GM20000 (cell line): ENCODE data around the gene RCN1.
"Not testable (repeated sequence)": the region's sequence is repeated elsewhere in the genome, so short reads cannot be mapped to it uniquely, and the experiment has no call there.

ENCODE experiments used
- DNase-seq: peaks from one replicate; pipeline ENCODE4 v3.0.0; 2012; ENCODE audit warnings: low spot score
- CTCF ChIP-seq: IDR thresholded peaks from 2 replicates; pipeline ENCODE4 v1.5.1; 2012; ENCODE audit warnings: mild to moderate bottlenecking, control low read depth; ENCODE audit errors: extremely low read depth, missing control alignments

RCN1 gene

DNA sequence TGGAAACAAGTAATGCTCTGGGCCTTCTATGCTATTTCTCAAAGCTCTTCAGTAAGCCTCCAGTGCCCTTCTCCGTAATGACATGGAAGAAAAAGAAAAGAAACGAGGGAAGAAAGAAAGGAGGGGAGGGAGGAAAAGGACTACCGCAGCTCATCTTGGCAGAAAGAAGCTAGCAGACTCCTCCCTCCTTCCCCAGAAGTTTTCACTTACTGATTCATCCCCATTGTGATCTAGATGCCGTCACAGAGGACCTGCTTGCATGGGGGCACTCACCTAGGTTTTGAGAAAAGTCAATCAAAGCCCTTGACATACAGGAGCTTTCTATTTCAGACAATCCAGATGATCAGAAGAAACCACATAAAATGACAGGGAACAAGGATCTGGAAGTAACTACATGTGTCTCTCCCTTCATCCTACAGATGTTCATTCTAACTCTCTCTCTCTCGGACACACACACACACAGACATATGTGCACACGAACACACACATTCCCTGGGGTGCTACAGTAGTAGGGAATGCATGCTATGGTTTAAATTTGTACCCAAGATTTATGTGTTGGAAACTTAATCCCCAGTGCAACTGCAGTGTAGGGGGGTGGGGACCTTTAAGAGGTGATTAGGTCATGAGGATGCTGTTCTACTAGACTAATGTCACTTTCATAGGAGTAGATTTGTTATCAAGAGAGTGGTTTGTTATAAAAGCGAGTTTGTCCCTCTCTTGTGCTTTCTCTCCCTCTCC, 37.6 kb upstream of the RCN1 start:
- no peak for TF ChIP-seq CTCF
- no peak for DNase-seq

DNA sequence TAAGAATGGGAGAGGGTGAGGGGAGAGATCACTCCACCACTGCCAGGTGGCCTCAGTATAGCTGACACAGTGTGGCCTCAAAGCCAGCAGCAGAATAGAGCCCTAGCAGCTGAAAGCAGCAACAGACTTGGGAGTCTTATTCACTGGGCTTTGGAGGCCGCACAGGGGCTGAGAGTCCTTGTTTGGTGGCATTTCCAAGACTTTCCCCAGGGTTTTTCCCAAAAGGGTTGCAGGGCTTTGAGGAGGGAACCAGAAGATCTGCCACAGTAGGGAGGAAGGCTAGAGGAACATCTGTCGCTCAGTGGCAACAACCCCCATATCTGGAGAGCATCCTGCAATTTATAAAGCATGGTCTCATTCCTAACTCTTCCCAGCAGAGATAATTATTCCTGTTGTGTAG, 35.0 kb upstream of the RCN1 start:
- no peak for TF ChIP-seq CTCF

DNA sequence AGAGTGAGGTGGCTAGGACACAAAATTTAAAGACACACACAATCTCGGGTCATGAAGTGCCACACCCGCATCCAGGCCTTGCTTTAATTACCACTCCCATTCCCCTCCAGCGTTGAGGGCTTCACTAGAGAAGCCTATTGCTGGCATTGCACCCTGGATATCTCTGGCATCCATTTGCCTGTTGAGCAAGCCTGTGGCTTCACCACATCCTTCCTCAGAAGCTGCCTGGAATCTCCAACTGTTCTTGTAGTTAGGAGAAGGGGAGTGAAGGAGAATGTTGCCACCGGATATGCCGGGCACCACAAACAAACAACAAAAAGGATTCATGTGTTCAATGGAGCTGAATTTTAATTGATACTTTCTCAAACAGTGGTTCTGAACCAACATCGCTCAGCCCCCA, 34.4 kb upstream of the RCN1 start:
- no peak for TF ChIP-seq CTCF
- no peak for DNase-seq

More for the DNA sequence above, 35.0 kb upstream of the RCN1 start:
- DNase-seq, result no peak

DNA sequence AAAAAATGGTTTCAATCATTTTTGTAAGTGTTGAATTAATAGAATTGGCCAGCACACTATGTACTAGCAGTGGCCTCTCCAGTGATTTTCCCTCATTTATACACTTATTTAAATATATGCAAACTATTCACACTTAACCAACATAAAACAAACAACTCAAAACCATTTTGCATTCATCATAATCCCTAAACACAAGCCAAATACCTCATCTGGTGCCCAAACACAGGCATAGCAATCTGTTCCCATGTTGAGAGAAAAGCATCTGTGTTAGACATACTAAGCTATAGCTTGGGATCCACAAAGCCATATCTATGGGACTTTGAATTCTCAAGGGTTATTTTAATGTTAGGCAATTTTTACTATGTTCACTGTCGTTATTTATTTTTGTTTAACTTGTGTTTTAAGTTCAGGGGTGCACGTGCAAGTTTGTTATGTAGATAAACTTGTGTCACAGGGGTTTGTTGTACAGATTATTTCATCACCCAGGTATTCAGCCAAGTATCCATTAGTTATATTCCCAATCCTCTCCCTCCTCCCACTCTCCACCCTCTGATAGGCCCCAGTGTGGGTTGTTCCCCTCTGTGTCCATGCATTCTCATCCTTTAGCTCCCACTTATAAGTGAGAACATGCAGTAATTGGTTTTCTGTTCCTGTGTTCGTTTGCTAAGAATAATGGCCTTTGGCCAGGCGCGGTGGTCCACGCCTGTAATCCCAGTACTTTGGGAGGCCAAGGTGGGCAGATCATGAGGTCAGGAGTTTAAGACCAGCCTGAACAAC, 31.0 kb upstream of the RCN1 start:
- no peak for DNase-seq
- TF ChIP-seq CTCF, result no peak

DNA sequence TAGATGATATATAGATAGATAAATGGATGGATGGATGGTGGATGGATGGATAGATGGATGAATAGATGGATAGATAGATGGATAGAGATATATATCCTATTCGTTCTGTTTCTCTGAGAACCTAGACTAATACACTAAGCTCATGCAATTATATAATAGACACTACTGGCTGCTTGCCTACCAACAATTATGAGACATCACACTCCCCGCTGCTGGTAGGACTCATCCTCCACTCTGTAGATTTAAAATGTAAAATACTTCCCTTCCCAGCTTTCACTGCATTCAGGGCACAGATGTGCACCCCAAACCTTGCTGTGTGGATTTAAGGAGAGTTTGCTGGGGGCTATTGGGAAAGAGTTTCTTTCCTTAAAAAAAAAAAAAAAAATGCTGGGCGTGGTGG, 28.3 kb upstream of the RCN1 start:
- TF ChIP-seq CTCF, result no peak
- no peak for DNase-seq

- not testable (repeated sequence) for DNase-seq
These were observed 27.8 kb upstream of the RCN1 start for GRCh38 chr11:32063031-32063430.

DNA sequence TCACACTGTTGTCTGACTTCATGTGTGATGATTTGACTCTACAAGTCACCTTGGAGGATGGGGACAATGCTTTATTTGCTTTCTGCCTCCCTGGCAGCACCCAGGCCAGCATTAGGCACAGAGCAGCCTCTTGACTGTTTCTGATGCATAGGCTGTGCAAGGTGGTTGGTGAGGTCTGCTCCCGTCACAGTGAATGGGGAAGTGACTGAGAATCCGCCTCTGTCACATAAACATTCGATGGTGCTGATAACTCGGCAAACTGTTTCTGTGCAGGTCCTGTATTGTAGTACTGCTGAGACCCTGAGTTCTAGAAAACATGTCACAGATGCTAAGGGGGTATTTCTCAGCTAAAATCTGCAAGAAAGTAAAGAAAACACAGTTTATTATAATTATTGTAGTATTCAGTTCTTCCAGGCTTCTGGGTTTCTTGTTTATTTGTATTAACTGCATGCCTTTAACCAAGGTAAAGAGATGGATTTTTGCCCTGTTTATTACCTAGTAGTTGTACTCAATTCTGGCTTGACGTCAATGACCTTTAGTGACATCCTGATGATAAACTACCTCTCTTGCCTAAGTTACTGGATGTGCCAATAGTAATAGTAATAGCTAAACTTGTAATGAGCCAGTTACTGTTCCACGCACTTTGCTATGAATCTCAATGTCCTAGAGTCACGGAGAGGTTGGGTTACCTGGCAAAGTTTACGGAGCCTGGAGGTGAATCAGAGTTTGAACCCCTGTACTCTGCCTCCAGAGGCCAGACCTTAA, 24.8 kb upstream of the RCN1 start:
- DNase-seq, result no peak
- TF ChIP-seq CTCF, result no peak
